ENCODE results near the gene BACE1-AS.

The BACE1-AS gene

DNA sequence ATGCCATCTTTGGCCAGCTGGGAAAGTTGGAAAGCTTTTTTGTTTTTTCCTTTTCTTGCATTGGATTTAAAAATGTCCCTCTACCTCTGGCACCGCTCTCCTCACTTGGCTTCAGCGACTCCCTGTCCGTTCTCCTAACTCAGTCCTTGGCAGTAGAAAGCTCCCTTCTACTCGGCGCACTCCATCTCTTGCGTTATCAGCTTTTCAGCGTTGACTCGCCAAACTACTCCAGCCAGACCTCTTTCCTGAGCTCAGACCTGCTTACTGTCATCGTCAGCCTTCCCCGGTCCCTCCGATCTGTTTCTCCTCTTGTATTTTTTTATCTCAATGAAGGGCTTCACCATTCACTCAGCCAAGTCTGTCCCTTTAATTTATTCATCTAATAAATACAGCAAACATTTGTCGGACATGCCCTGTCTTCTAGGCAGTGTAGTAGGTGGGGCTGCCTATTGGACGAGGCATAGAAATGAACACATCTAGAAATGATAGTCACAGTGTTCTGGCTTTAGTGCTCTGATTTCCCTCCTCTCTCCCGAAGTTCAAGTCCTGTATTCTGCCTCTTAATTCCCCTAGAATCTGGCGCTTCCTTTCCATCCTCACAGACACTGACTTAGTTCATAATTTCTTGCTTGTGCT is 37.3 kb downstream of the BACE1-AS start:
- no peaks in the 10 kb centered on the region for H3K27me3 ChIP-seq
- intact Hi-C loops (cut with DNase I; ENCODE audit: low total_unique reads): no loop called here
- H3K36me3 ChIP-seq: no peaks in the 10 kb centered on the region
- H3K4me3 ChIP-seq: peak overlapping the region; percentile 70 to 82
- H3K27ac ChIP-seq: peak overlapping the region; percentile 84 to 86
- peaks cover 0 to 19% (median 16%) of the 10 kb centered on the region in 4 donors for H3K4me1 ChIP-seq
- H3K9me3 ChIP-seq: no peaks in the 10 kb centered on the region
- DNase-seq: peak in 1 of 2 donors; percentile 53
- TF ChIP-seq, protein P1, sequence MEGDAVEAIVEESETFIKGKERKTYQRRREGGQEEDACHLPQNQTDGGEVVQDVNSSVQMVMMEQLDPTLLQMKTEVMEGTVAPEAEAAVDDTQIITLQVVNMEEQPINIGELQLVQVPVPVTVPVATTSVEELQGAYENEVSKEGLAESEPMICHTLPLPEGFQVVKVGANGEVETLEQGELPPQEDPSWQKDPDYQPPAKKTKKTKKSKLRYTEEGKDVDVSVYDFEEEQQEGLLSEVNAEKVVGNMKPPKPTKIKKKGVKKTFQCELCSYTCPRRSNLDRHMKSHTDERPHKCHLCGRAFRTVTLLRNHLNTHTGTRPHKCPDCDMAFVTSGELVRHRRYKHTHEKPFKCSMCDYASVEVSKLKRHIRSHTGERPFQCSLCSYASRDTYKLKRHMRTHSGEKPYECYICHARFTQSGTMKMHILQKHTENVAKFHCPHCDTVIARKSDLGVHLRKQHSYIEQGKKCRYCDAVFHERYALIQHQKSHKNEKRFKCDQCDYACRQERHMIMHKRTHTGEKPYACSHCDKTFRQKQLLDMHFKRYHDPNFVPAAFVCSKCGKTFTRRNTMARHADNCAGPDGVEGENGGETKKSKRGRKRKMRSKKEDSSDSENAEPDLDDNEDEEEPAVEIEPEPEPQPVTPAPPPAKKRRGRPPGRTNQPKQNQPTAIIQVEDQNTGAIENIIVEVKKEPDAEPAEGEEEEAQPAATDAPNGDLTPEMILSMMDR (IDR thresholded peaks at IDR 0.05): no peak

DNA sequence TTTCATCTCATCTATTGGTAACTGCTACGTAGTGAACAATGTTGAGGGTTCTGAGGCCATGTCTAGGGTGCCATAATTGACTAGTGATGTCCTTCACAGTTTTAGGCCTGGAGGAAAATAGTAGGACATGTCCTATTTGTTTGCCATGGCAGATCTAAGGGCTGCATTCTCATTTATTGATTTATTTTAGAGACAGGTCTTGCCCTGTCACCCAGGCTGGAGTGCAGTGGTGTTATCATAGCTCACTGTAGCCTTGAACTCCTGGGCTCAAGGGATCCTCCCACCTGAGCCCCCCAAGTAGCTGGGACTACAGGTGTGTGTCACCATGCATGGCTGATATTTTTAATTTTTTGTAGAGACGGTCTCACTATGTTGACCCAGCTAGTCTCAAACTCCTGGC is 41.7 kb downstream of the BACE1-AS start:
- Histone ChIP-seq H3K4me1 (peaks cover 0 to 19% (median 16%) of the 10 kb centered on the region in 4 donors), H3K36me3 (peaks cover 5 to 27% (median 7%) of the 10 kb centered on the region in 3 donors), H3K4me3 (no peak overlapping the region), H3K9me3 (no peaks in the 10 kb centered on the region), H3K27ac (no peak overlapping the region), H3K27me3 (no peaks in the 10 kb centered on the region)
- TF ChIP-seq, protein P1 (IDR thresholded peaks at IDR 0.05): no peak
- intact Hi-C loops (cut with DNase I; ENCODE audit: low total_unique reads): no loop called here
- DNase-seq: no peak

DNA sequence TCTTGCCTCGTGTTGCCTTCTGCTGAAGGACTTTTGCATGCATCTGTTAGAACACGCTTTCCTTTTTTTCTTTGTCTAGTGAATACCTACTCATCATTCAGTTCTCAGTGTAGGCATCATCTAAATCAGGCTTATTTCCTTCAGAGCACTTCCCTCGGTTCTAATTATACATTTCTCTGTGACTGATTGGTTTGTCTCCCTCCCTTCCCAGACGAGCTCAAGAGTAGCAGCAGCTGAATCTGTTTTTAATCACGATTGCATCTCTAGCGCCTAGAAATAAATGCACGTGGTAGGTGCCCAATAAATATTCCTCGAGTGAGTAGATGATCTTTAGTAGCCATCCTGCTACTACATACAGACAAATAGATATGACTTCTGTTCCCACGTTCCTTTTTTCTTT is 42.8 kb downstream of the BACE1-AS start:
- no peak for DNase-seq
- Histone ChIP-seq H3K27ac (no peak overlapping the region), H3K27me3 (no peaks in the 10 kb centered on the region), H3K9me3 (no peaks in the 10 kb centered on the region), H3K36me3 (peaks cover 5 to 38% (median 13%) of the 10 kb centered on the region in 3 donors), H3K4me3 (no peak overlapping the region), H3K4me1 (peaks cover 0 to 16% (median 14%) of the 10 kb centered on the region in 4 donors)
- TF ChIP-seq, protein P1 (IDR thresholded peaks at IDR 0.05): no peak
- intact Hi-C loops (cut with DNase I; ENCODE audit: low total_unique reads): no loop called here

DNA sequence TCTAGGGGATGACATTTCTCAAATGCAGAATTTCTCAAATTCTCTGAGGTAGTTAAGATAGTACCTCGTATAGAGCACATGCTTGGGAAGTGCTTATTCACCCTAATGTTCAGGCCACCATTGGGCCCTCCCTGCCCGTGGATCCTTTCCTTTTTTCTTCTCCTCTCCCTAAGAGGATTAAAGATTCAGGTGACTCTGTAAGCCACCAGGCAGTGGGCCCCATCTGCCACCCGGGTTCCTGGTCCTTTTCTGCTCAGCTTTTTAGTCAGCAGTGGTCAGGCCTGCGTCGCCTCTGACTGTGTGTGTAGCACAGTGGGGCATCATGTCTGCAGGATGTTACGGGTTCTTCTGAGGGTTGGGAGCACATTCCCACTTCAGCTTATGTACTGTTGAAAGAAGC is 43.8 kb downstream of the BACE1-AS start:
- Histone ChIP-seq H3K27me3 (no peaks in the 10 kb centered on the region), H3K9me3 (no peaks in the 10 kb centered on the region), H3K27ac (no peak overlapping the region), H3K4me3 (no peak overlapping the region), H3K36me3 (peaks cover 9 to 47% (median 21%) of the 10 kb centered on the region in 3 donors), H3K4me1 (peaks cover 0 to 7% (median 5%) of the 10 kb centered on the region in 4 donors)
- DNase-seq: no peak
- TF ChIP-seq, protein P1 (IDR thresholded peaks at IDR 0.05): no peak
- intact Hi-C loops (cut with DNase I; ENCODE audit: low total_unique reads): no loop called here

DNA sequence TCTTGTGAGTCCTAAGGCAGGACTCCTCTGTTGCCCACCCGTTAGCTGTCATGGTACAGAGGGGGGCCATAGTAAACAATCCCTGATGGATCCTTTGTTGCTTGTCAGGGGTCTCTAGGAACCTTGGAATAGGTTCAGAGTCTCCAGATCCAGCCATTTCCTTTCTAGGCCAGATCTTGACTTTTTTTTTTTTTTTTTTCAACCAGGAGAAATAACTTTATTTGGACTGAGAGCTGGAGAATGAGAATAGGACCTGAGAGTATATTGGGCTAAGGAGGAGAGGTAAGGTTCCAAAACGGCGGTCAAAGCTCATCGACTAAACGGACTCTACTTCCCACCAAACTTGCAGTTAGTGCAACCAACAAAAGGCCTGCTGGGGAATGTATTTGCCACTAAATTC is 44.3 kb downstream of the BACE1-AS start:
- TF ChIP-seq, protein P1 (IDR thresholded peaks at IDR 0.05): no peak
- no peak overlapping the region for H3K27ac ChIP-seq
- peaks cover 0 to 7% (median 2%) of the 10 kb centered on the region in 4 donors for H3K4me1 ChIP-seq
- H3K27me3 ChIP-seq: no peaks in the 10 kb centered on the region
- intact Hi-C loops (cut with DNase I; ENCODE audit: low total_unique reads): no loop called here
- DNase-seq: no peak
- H3K4me3 ChIP-seq: no peak overlapping the region
- H3K9me3 ChIP-seq: no peaks in the 10 kb centered on the region
- H3K36me3 ChIP-seq: peaks cover 10 to 52% (median 26%) of the 10 kb centered on the region in 3 donors

All from tibial artery (tissue), 4 donors.